KOPT-K1 (cell line): Measurements from ENCODE around the gene NQO2.
A peak's percentile ranks its signal among the peaks of the same experiment; 100 is the strongest.
"Not testable (repeated sequence)": the region's sequence is repeated elsewhere in the genome, so short reads cannot be mapped to it uniquely, and the experiment has no call there.

Experiments used
- H3K27ac ChIP-seq: fragments of 200-600 bp; sonication (generic); 2 replicates; pipeline ENCODE4 v1.5.1; 2016; ENCODE audit warnings: antibody characterized with exemption, mild to moderate bottlenecking, low read depth, low read length; ENCODE audit not compliant: poor library complexity, severe bottlenecking
- H3K36me3 ChIP-seq: fragments of 200-600 bp; sonication (generic); 2 replicates; pipeline ENCODE4 v1.5.1; 2017; ENCODE audit warnings: antibody characterized with exemption, mild to moderate bottlenecking, low read length, moderate library complexity; ENCODE audit not compliant: insufficient read depth
- H3K9me3 ChIP-seq: fragments of 200-600 bp; sonication (generic); 2 replicates; pipeline ENCODE4 v1.5.1; 2017; ENCODE audit warnings: antibody characterized with exemption, low read length, mild to moderate bottlenecking; ENCODE audit not compliant: insufficient read depth, poor library complexity, severe bottlenecking

NQO2 gene

DNA sequence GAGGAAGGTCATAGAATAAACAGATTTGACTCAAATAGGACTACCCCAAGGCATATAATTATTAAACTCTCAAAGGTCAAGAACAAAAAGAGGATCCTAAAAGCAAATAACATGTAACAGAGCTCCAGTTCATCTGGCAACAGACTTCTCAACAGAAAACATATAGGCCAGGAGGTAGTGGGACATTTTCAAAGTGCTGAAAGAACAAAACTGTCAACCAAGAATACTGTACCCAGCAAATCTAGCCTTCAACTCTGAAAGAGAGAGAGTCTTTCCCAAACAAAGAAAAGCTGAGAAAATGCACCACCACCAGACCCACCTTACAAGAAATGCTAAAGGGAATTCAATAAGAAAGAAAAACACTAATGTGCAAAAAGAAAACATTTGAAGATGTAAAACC lies 11.9 kb downstream of the NQO2 start:
- Histone ChIP-seq H3K9me3 (peaks cover 27% of the 10 kb centered on the region), H3K27ac (no peak overlapping the region), H3K36me3 (peaks cover 70% of the 10 kb centered on the region)

DNA sequence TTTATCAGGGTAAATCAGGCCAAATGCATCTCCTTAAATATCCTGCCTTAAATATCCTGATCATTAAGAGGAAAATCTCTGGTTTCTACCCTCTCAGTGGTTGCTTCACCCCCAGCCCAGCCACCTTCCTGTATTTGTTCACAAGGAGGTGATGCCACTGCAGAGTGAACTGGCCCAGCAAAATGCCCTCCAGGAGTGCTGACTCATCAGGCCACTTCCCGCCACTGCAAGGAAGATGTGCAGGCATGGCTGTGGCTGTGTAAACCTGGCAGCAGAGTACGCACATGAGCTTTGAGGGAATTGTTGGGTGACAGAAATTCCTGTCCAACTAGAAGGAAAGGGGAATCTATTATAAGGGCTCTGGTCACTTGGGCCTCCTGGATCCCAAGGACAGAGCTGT lies 13.8 kb downstream of the NQO2 start:
- peaks cover 68% of the 10 kb centered on the region for H3K36me3 ChIP-seq
- no peak overlapping the region for H3K27ac ChIP-seq
- H3K9me3 ChIP-seq = peaks cover 27% of the 10 kb centered on the region

DNA sequence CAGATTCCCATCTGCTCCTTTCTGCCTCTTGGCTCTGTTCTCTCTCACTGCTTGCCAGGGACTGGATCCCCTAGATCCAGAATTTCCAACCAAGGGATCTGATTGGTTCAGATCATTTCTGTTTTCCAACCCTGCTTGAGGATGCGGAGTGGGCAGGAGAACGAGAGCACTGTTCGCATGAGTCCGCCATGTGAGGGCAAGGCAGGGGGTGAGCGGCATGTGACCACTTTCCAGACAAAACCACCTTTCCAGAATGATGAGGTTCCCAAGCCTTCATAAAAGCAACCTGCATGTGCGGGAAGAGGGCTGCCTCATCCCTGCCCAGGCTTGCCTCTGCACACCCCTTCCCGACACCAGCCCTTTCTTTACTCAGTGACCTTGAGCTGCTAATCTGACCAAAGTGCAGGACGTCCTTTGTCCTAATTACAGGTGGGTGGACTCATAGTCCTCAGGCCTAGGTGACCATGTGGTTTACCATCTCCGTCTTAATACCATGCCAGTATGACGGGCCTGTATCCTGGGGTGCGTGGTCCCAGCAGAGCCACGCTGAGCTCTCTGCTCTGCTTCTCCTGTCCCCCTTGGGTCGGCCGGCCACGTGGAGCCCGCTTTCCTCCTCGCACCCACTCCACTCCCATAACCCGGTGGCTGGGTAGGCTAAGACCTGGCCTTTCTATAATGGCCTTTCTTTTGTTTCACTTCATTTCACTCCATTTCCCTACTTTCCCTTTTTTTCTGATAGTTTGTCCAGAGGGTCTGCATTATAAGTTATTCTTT lies 14.4 kb downstream of the NQO2 start:
- H3K36me3 ChIP-seq = peaks cover 68% of the 10 kb centered on the region
- no peak overlapping the region for H3K27ac ChIP-seq
- peaks cover 27% of the 10 kb centered on the region for H3K9me3 ChIP-seq

DNA sequence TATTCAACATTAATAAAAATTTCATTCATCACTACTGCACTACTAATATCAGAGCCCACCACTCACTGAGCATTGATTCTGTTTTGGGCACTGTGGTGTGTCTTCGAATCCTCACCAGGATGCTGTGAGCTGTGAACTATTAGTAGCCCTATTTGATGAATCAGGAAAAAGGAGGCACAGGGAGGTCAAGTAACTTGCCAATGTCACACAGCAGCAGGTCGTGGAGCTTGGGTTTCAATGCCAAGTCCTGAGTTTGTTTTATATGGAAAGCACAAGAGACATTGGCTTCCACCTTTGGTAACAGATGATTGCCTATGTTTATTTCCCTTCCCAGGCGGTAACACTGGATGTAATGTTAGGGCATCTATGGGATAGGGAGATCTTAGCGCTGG lies 15.0 kb downstream of the NQO2 start:
- Histone ChIP-seq H3K36me3 (peaks cover 68% of the 10 kb centered on the region), H3K9me3 (peaks cover 27% of the 10 kb centered on the region), H3K27ac (no peak overlapping the region)

DNA sequence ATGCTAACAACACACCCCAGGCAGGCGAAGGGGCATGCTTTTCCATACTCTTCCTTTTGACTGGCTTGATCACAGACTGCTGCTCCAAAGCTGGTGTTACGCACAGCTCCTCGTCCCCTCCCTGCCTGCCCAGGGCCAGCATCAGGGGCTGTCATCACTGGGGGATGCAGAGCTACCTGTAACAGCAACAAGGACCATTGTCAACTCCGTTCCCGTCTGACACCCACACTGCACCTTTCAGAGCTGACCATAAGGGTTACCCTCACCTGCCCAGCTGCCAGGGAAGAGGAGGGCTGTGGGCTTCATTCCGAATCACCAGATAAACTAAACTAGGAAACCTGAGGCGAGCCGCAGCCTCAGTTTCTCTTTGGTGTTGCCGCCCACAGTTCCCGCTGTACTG lies 15.4 kb downstream of the NQO2 start:
- Histone ChIP-seq H3K9me3 (peaks cover 25% of the 10 kb centered on the region), H3K36me3 (peaks cover 67% of the 10 kb centered on the region), H3K27ac (no peak overlapping the region)

DNA sequence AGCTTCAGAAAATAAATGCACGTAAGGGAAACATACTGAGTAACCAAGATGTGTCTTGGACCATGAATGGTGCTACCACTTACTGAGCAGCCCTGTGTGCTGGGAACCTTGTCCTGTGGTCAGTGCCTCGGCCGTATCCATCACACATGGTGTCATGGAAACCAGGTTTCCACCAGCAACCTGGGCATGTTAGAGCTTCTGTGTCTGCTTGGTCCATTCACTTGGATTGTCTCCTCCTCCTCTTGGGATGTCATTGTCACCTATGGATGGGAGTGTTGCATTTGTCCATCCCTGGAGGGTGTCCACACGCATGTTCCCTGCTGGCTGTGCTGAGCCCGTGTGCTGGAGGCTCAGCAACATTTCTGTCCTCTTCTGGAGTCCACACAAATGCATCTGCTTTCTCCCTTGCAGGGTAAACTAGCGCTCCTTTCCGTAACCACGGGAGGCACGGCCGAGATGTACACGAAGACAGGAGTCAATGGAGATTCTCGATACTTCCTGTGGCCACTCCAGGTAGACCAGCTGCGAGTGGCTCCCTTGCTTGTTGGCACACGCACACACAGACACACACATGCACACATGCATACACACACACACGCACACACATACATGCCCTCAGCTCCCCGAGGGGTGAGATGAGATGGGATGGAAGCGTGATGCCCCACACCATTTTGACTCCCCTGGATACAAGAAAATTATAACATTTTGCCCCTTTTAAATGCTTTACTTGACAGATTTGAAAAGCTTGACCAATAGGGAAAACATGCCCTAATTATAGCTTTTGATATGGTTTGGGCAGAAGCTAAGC lies 17.0 kb downstream of the NQO2 start:
- Histone ChIP-seq H3K27ac (no peak overlapping the region), H3K9me3 (peaks cover 10% of the 10 kb centered on the region), H3K36me3 (peaks cover 56% of the 10 kb centered on the region)

DNA sequence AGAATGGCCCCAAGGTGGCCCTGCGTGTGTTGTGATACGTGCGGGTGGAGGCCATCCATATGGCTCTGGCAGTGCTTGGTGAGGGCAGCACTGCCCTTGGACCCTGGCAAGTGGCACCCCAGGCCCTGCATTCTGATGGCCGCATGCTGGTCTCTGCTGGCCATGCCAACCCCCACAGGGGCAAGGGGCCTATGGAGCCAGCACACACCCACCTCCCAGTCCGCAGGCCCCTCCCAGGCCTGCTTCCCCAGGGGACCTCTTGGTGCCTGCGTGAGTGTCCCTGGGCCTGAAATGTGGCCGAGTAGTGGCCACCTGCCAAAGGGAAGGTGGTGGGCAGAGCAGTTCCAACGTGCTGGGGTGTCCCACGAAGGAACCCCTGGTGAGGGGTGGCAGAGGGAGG lies 17.6 kb downstream of the NQO2 start:
- peaks cover 50% of the 10 kb centered on the region; the same call in 1 of the 2 replicates for H3K36me3 ChIP-seq
- no peak overlapping the region for H3K27ac ChIP-seq
- peaks cover 3% of the 10 kb centered on the region for H3K9me3 ChIP-seq

DNA sequence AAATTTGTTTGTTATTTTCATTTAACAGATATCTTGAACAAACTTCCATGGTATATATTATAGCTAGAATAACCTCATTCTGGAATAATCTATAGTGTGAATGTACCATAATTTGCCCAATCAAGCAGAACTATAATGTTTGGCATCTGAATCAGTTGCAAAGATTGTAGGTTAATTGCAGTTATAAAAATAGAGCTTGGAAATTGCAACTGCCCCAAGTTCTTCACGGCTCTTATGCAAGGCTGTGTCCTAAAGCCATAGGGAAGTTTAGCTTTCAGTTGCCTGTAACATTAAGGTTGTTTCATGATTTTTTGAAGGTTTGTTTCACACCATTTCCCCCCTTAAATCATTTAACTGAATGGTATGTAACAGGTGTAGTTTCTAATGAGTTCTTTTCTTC lies 19.4 kb downstream of the NQO2 start:
- peaks cover 39% of the 10 kb centered on the region; the same call in 1 of the 2 replicates for H3K36me3 ChIP-seq
- H3K27ac ChIP-seq = no peak overlapping the region
- no peaks in the 10 kb centered on the region for H3K9me3 ChIP-seq

DNA sequence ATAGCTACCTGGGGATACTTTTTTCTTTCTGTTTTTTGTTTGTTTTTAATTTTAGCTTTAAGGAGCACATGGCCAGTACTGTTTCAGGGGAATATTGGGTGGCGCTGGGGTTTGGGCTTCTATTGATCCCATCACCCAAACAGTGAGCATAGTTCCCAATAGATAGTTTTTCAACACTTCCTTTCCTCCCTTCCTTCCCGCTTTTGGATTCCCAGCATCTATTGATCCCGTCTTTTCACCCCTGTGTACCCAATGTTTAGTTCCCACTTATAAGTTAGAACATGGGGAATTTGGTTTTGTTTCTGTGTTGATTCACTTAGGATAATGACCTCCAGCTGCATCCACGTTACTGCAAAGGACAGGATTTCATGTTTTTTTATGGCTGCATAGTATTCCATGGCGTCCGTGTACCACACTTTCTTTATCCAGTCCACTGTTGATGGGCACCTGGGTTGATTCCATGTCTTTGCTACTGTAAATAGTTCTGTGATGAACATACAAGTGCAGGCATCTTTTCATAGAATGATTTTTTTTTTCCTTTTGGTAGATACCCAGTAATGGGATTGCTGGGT lies 20.1 kb downstream of the NQO2 start:
- Histone ChIP-seq H3K9me3 (no peaks in the 10 kb centered on the region), H3K36me3 (peaks cover 33% of the 10 kb centered on the region; the same call in 1 of the 2 replicates), H3K27ac (no peak overlapping the region)

DNA sequence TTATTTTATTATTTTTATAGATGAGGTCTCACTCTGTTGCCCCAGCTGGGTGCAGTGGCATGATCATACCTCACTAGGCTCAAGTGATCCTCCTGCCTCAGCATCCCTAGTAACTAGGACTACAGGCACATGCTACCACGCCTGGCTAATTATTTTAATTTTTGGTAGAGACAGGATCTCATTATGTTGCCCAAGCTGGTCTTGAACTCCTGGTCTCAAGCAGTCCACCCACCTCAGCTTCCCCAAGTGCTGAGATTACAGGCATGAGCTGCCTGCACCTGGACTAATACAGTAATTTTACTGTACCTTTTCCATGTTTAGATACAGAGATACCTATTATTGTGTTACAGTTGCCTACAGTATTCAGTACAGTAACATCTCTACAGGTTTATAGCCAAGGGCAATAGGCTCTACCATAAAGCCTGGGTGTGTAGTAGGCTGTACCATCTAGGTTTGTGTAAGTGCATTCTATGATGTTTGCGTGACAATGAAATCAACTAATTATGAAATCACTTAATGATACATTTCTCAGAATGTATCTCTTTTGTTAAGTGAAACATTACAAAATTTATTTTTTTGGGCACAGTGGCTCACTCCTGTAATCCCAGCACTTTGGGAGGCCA lies 21.4 kb downstream of the NQO2 start:
- peaks cover 22% of the 10 kb centered on the region; the same call in 1 of the 2 replicates for H3K36me3 ChIP-seq
- H3K9me3 ChIP-seq, H3K27ac ChIP-seq: not testable (repeated sequence)

DNA sequence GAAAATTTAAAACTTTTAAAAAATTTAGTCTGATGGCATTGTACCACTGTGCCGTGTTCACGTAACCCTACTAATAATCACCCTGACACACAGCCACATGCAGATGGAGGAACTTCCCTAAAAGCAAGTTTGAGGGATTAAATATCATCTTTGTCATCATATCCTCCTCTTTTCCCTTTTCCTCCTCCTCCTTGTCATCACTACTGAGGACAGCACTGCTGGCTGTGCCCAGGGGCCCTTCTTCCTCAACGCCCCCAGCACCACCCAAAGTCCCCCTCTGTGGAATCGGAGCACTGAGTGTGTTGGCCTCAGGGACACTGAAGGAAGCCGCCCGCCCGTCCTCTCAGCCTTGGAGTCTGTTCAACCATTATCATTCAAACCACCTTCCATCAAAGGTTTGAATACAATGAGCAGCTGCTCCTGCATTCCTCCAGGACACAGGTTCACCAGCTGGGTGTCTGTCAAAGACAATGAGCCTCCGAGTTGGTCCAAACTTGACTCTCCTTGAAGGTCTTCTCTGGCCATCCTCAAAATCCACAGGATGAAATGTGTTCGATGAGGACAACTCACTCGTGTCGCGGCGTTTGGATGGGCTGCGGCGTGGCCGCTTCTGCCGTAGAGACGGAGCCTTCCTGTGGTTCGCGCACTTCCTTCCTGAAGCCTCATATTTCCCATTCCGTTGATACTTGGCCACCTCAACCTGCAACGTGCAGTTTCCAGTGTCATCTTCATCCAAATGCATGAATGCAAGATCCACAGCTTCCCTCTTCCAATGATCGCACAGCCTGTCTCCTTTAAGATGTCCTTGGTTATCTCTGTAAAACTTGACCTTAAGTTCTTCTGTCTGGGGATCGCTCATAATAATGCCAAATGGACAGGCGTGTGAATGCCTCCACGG lies 23.3 kb downstream of the NQO2 start:
- no peaks in the 10 kb centered on the region for H3K9me3 ChIP-seq
- H3K36me3 ChIP-seq = peaks cover 12% of the 10 kb centered on the region; the same call in 1 of the 2 replicates
- H3K27ac ChIP-seq = peak overlapping the region; percentile 89

DNA sequence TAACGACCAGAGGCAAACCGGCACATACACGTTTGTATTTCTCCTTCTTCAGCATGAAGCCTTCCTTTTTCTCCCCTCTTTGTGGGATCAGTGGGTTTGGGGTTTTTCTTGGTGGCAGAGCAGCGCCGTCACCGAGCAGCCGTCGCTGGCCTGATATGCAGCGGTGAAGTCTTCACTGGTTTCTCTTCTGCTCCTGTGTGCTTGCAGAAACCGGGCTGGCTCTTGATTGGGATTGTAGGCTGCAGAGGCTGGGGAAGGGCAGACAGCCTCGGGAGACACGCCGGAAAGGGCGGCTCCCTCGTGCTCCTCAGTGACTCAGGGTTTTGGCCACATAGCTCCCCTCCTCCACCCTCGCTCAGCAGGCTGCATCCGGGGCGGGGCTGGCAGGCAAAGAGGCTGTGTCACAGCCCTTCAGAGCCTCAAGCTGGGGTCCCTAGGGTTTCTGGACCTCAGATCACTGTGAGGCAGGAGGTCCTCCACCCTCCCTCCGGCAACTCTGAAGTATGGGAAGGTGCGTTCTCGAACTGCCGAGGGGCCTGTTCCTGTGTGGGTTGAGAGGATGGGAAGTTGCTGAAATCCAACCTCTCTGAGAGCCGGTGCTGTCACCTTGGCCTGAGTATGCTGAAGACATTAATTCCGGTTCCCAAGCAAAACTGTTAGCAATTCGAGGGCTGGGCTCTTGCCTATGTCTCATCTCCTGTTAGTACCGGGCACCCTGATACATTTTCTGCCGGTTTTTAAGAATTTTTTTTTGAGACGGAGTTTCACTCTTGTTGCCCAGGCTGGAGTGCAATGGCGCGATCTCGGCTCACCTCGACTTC lies 24.2 kb downstream of the NQO2 start:
- Histone ChIP-seq H3K9me3 (no peaks in the 10 kb centered on the region), H3K27ac (peak overlapping the region; percentile 89), H3K36me3 (peaks cover 8% of the 10 kb centered on the region; the same call in 1 of the 2 replicates)

DNA sequence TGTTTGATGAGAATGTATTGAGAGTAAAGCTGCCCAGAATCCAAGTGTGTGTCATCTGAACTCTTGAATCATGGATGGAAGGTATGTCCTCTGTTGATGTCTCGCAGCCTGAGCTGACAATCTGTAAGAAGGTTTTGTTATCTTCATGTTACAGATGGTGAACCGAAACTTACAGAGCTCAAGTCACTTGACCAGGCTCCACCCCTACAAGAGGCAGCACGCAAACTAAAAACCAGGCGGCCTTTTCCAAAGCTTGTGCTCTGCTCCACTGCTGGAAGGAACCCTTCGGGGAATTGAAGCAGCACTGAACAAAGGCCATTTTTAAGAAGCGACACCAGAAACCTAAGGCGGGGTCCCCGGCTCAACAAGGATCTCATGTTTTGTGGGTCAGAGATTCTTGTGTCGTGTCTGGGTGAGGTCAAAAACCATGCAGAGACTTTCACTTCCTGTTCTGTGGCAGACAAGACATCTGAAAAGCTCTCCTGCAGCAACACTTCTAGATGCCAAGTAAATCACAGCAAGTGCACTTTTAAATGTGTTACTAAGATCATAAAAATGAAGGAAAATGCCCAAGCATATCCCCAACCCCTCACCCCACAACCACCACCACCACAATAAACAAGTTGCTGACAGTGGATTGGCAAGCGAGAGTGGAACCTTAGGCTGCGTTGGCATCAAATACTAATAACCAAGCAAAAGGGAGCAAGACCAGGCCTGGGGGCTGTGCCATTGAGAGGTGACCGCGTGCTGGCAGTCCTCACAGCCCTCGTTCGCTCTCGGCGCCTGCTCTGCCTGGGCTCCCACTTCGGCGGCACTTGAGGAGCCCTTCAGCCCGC lies 27.3 kb downstream of the NQO2 start:
- peak overlapping the region; percentile 89 for H3K27ac ChIP-seq
- H3K9me3 ChIP-seq = no peaks in the 10 kb centered on the region
- H3K36me3 ChIP-seq = no peaks in the 10 kb centered on the region
